GM21367 (cell line): ENCODE data around the gene CRYBB1.

Source experiments
- ATAC-seq: cut with Tn5 transposase; IDR thresholded peaks from one replicate; pipeline ENCODE4 v1.9.1; 2021; ENCODE audit not compliant: unreplicated experiment

CRYBB1 gene

GRCh38 chr22:26558248-26558895, 59.5 kb downstream of the CRYBB1 start:
- no peak for ATAC-seq

GRCh38 chr22:26556904-26557303, 60.9 kb downstream of the CRYBB1 start:
- ATAC-seq: no peak

- no peak for ATAC-seq
Observed at GRCh38 chr22:26555478-26555877, 62.3 kb downstream of the CRYBB1 start.

- ATAC-seq: no peak
Observed at GRCh38 chr22:26554956-26555355, 62.9 kb downstream of the CRYBB1 start.

GRCh38 chr22:26553056-26553752, 64.6 kb downstream of the CRYBB1 start:
- no peak for ATAC-seq

GRCh38 chr22:26552466-26552865, 65.4 kb downstream of the CRYBB1 start:
- ATAC-seq: no peak

GRCh38 chr22:26551568-26551967, 66.3 kb downstream of the CRYBB1 start:
- ATAC-seq: no peak

- no peak for ATAC-seq
Observed at GRCh38 chr22:26550498-26551033, 67.3 kb downstream of the CRYBB1 start.

- ATAC-seq: no peak
Observed at GRCh38 chr22:26549902-26550497, 67.8 kb downstream of the CRYBB1 start.
